Activated CD8-positive, alpha-beta memory T cell treated with anti-CD3 and anti-CD28 coated beads, Interleukin-2, amount 10 ng/mL, durations not matched to agents 7 days and 5 days (primary cell): ENCODE measurements around the gene IGFN1. TPM values are rescaled to one million over a fixed set of nuclear protein-coding genes. Genes with fewer than 3 reads are reported as not detected.

Source experiments
- ATAC-seq: fragments of 150-1000 bp; cut with Tn5 transposase; one replicate; pipeline ENCODE4 v1.10.0; 2021; ENCODE audit warnings: moderate library complexity
- CTCF ChIA-PET: fragments of 350-600 bp; sonication (Branson Sonifier 250); formaldehyde crosslinking; loops from one replicate; lab custom pipeline; 2021; ENCODE audit warnings: antibody characterized with exemption; lab: Charles Lee
- DNase-seq: peaks from one replicate; pipeline ENCODE4 v3.0.0-alpha.2; 2020
- H3K27ac Mint-ChIP-seq: one replicate; pipeline ENCODE4 v1.8.0; 2021; ENCODE audit warnings: mild to moderate bottlenecking, mixed read lengths
- H3K27me3 Mint-ChIP-seq: one replicate; pipeline ENCODE4 v1.8.0; 2021; ENCODE audit warnings: mixed read lengths
- H3K36me3 Mint-ChIP-seq: one replicate; pipeline ENCODE4 v1.8.0; 2021; ENCODE audit warnings: mild to moderate bottlenecking, mixed read lengths
- H3K4me1 Mint-ChIP-seq: one replicate; pipeline ENCODE4 v1.8.0; 2021; ENCODE audit warnings: mixed read lengths
- H3K4me3 Mint-ChIP-seq: one replicate; pipeline ENCODE4 v1.8.0; 2021; ENCODE audit warnings: mild to moderate bottlenecking, moderate library complexity, mixed read lengths
- H3K9me3 Mint-ChIP-seq: one replicate; pipeline ENCODE4 v1.8.0; 2022; ENCODE audit warnings: low read depth, mixed read lengths
- total RNA-seq, 2 experiments: library from RNA; stranded (reverse); gene quantifications; one replicate each; pipeline ENCODE4 v1.2.3, GENCODE V29; 2021

Gene IGFN1
- total RNA-seq, 2 experiments from 2014 or later, result not detected

GRCh38 chr1:201266276-201266675 is 75.7 kb downstream of the IGFN1 start:
- Mint-ChIP-seq H3K4me3 (no peak overlapping the region), H3K27me3 (peaks cover 39% of the 10 kb centered on the region), H3K27ac (no peak overlapping the region), H3K9me3 (no peaks in the 10 kb centered on the region), H3K4me1 (no peaks in the 10 kb centered on the region), H3K36me3 (no peaks in the 10 kb centered on the region)
- CTCF ChIA-PET, result no interaction called here
- DNase-seq, result no peak
- no peak for ATAC-seq

DNA sequence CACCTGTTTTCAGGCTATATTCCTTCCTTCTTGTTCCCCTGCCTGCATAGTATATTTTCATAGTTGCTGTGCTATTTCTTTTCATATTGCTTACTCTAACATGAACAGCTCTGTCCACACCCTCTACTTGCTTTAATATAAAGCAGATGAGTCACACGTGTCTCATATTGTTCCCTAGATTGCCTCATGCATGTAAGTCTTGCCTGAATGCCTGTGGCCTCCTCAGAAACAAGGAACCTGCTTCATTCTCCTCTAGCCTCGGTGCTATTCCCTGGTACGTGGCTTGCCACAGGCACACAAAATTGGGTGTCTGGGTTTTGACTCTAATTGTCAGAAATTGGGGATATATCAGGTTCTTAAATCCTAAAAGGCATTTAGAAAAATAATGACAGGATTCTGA is 76.2 kb downstream of the IGFN1 start:
- H3K9me3 Mint-ChIP-seq, result no peaks in the 10 kb centered on the region
- no peaks in the 10 kb centered on the region for H3K4me1 Mint-ChIP-seq
- ATAC-seq (no peak), DNase-seq (no peak)
- no peak overlapping the region for H3K4me3 Mint-ChIP-seq
- no peaks in the 10 kb centered on the region for H3K36me3 Mint-ChIP-seq
- CTCF ChIA-PET, result no interaction called here
- H3K27ac Mint-ChIP-seq, result no peak overlapping the region
- peaks cover 36% of the 10 kb centered on the region for H3K27me3 Mint-ChIP-seq

GRCh38 chr1:201267481-201268229 is 77.0 kb downstream of the IGFN1 start:
- Mint-ChIP-seq H3K36me3 (no peaks in the 10 kb centered on the region), H3K27me3 (peaks cover 36% of the 10 kb centered on the region), H3K9me3 (no peaks in the 10 kb centered on the region), H3K4me3 (no peak overlapping the region), H3K27ac (no peak overlapping the region), H3K4me1 (no peaks in the 10 kb centered on the region)
- DNase-seq, result peak; percentile 25
- no peak for ATAC-seq
- CTCF ChIA-PET, result no interaction called here

- Mint-ChIP-seq H3K9me3 (no peaks in the 10 kb centered on the region), H3K36me3 (no peaks in the 10 kb centered on the region), H3K4me1 (no peaks in the 10 kb centered on the region), H3K27ac (no peak overlapping the region), H3K27me3 (peaks cover 31% of the 10 kb centered on the region), H3K4me3 (no peak overlapping the region)
- CTCF ChIA-PET, result no interaction called here
- no peak for ATAC-seq
- no peak for DNase-seq
Observed at GRCh38 chr1:201268604-201269151, 78.1 kb downstream of the IGFN1 start.

DNA sequence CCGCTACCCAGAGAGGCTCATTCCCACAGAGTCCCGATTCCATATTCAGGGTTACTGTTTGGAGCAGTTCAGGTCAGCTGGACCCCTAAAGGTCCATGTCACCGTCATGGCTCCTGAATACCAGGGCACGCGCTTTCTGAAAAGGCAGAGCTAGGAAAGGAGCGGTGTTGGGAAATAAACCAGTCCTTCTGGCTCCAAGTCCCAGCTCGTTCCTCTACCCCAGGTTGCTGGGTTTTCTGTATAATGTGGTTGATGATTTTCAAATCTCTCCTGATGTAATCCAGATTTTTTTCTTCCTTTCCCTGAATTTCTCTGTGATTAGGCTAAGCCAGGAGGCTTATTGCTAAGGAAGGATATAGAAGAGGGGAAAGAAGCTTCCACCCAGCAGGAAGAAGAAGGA is 78.7 kb downstream of the IGFN1 start:
- no peaks in the 10 kb centered on the region for H3K36me3 Mint-ChIP-seq
- no peak for ATAC-seq
- H3K4me1 Mint-ChIP-seq, result no peaks in the 10 kb centered on the region
- H3K4me3 Mint-ChIP-seq, result no peak overlapping the region
- peaks cover 31% of the 10 kb centered on the region for H3K27me3 Mint-ChIP-seq
- no peaks in the 10 kb centered on the region for H3K9me3 Mint-ChIP-seq
- CTCF ChIA-PET, result no interaction called here
- DNase-seq, result no peak
- no peak overlapping the region for H3K27ac Mint-ChIP-seq

DNA sequence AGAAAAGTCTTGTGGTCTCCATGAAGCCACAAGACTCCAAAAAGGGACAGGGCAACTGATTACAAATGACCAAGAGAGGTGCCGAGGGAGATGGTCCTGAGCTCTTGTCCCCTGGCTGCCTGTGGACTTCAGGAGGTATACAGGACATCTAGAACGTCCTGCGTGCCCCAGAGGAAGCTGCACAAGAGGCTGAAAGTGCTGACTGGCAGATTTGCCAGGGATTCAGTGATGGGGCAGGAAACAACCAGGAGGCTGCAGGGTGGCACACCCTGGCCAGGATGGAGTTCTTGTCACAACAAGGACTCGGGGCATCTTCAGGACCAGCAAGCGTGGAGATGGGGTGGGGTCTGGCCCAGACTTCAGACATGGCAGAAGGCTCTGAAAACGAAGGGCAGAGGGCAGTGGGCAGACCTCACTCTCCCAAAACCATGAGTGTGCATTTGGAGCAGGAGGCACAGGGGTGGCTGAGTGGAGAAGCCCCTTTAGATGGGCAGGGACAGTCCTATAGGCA is 79.3 kb downstream of the IGFN1 start:
- no peaks in the 10 kb centered on the region for H3K9me3 Mint-ChIP-seq
- H3K36me3 Mint-ChIP-seq, result no peaks in the 10 kb centered on the region

DNA sequence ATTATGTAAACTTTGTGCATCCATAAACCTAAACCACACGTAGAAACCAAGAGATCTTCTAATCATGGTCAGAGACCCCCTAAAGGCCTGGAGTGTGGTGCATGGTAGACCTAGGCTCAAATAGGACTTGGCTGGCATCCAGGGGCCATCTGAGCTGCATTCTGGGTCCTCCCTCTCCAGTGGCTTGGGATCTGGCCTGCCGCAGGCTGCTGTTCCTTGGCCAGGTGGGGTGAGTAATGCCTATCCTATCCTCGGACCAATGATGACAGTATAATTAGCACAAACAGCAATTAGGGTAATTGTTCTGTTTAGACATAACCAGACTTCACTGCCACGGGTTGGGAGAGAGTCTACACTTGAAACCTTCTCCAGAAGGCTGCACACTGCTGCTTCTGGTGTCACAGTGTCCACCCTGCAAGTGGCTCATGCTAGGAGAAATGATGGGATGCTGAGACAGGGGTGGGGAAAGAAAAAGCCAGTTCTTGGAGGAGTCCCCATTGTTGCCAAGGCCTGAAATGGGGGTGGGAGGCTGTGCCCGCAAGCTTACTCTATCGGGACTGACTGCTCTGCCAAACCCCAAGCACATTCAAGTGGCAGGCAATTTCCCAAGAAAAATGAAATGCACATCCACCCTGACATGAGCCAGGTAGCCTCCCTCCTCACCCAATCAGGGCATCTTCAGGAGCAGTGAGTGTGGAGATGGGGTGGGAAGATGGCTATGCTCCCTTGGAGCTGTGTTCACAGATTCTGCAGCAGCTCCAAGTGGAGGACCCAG is 80.2 kb downstream of the IGFN1 start:
- peaks cover 22% of the 10 kb centered on the region for H3K27me3 Mint-ChIP-seq
- DNase-seq (no peak), ATAC-seq (no peak)
- no peaks in the 10 kb centered on the region for H3K36me3 Mint-ChIP-seq
- CTCF ChIA-PET, result no interaction called here
- no peaks in the 10 kb centered on the region for H3K9me3 Mint-ChIP-seq
- no peaks in the 10 kb centered on the region for H3K4me1 Mint-ChIP-seq
- no peak overlapping the region for H3K4me3 Mint-ChIP-seq
- H3K27ac Mint-ChIP-seq, result no peak overlapping the region

More for the DNA sequence above, 79.3 kb downstream of the IGFN1 start:
- DNase-seq (no peak), ATAC-seq (no peak)
- Mint-ChIP-seq H3K27me3 (peaks cover 26% of the 10 kb centered on the region), H3K4me3 (no peak overlapping the region), H3K27ac (no peak overlapping the region), H3K4me1 (no peaks in the 10 kb centered on the region)
- CTCF ChIA-PET, result no interaction called here

DNA sequence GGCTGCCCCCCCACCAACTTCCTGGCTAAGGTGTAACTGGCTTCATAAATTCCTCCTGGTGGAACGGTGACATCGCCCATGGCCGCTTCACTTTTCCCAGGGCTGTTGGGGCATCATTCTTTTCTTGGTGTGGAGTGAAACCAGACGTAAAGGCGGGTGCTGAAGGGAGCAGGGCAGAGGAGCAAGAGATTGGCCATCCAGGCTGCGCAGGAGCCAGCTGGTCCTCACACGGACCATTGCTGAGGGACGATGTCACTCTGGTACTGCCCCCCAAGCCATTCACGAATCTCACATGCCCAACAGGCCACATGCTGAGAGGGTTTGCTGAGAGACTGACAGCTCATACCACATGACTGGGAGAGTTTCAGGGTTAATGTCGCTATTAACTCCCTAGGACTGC is 82.2 kb downstream of the IGFN1 start:
- H3K9me3 Mint-ChIP-seq, result no peaks in the 10 kb centered on the region
- peaks cover 7% of the 10 kb centered on the region for H3K27me3 Mint-ChIP-seq
- no peaks in the 10 kb centered on the region for H3K36me3 Mint-ChIP-seq
- H3K27ac Mint-ChIP-seq, result no peak overlapping the region
- no peak for DNase-seq
- H3K4me1 Mint-ChIP-seq, result no peaks in the 10 kb centered on the region
- ATAC-seq, result no peak
- CTCF ChIA-PET, result no interaction called here
- no peak overlapping the region for H3K4me3 Mint-ChIP-seq

GRCh38 chr1:201274616-201275252 is 84.1 kb downstream of the IGFN1 start:
- DNase-seq, result no peak
- Mint-ChIP-seq H3K27ac (no peak overlapping the region), H3K36me3 (no peaks in the 10 kb centered on the region), H3K4me1 (no peaks in the 10 kb centered on the region), H3K27me3 (peaks cover 16% of the 10 kb centered on the region), H3K9me3 (no peaks in the 10 kb centered on the region), H3K4me3 (no peak overlapping the region)
- CTCF ChIA-PET, result no interaction called here
- ATAC-seq, result no peak

GRCh38 chr1:201275253-201275666 is 84.6 kb downstream of the IGFN1 start:
- Mint-ChIP-seq H3K36me3 (no peaks in the 10 kb centered on the region), H3K27ac (no peak overlapping the region), H3K27me3 (peaks cover 19% of the 10 kb centered on the region), H3K4me1 (no peaks in the 10 kb centered on the region), H3K4me3 (no peak overlapping the region), H3K9me3 (no peaks in the 10 kb centered on the region)
- CTCF ChIA-PET, result no interaction called here
- no peak for ATAC-seq
- DNase-seq, result no peak

GRCh38 chr1:201276891-201277290 is 86.3 kb downstream of the IGFN1 start:
- H3K4me1 Mint-ChIP-seq, result no peaks in the 10 kb centered on the region
- H3K36me3 Mint-ChIP-seq, result no peaks in the 10 kb centered on the region
- H3K9me3 Mint-ChIP-seq, result no peaks in the 10 kb centered on the region
- no peak overlapping the region for H3K27ac Mint-ChIP-seq
- DNase-seq (no peak), ATAC-seq (no peak)
- H3K4me3 Mint-ChIP-seq, result no peak overlapping the region
- CTCF ChIA-PET, result no interaction called here
- H3K27me3 Mint-ChIP-seq, result peaks cover 31% of the 10 kb centered on the region

DNA sequence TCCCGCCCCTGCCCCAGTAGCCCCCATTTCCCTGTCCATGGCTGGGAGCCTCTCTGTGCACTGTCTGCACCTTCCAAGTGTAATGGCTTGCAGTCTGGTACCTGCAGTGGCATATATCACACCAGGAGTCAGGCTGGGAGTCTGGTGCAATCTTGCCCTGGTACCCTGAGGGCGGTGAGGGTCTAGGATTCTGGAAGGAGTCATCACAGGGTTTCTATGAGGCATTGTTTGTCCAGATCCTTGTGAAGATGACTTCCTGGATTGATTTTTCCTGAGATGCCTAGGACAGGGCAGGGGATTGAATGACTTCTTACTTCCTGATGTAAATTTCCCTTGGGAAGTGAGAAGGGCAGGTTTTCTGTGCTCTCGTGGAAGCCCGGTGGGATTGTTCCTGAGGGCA is 86.8 kb downstream of the IGFN1 start:
- no peaks in the 10 kb centered on the region for H3K36me3 Mint-ChIP-seq
- no peak overlapping the region for H3K27ac Mint-ChIP-seq
- no peaks in the 10 kb centered on the region for H3K9me3 Mint-ChIP-seq
- peaks cover 37% of the 10 kb centered on the region for H3K27me3 Mint-ChIP-seq
- H3K4me1 Mint-ChIP-seq, result no peaks in the 10 kb centered on the region
- CTCF ChIA-PET, result no interaction called here
- DNase-seq, result no peak
- H3K4me3 Mint-ChIP-seq, result no peak overlapping the region
- ATAC-seq, result no peak
